ENCODE results near the gene PAPLN. TPM values are rescaled to one million over a fixed set of nuclear protein-coding genes. Genes with fewer than 3 reads are reported as not detected.

Gene PAPLN
- total and polyA plus RNA-seq, 9 of the 15 experiments (the other 6 are each of a cell fraction or from before 2014, with no cell fraction given), result 0.43 to 3.5 (median 1.7) TPM

DNA sequence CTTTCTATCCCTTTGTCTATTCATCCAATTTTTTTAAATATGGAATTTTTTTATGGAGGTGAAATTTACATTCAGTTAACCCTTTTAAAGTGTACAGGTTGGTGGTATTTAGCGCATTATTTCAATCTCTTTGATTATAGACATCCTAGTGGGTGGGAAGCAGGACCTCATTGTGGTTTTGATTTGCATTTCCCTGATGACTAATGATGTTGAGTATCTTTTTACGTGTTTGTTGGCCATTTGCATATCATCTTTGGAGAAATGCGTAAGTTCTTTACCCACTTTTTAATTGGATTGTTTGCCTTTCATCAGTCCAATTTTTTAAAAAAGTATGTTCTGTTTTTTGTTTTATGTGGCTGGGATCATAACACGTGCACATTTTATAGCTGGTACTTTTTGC lies 20.8 kb downstream of the PAPLN start:
- Histone ChIP-seq H3K9ac (ENCODE audit: insufficient read depth in 1 of 2, low read depth in 2 of 2, low read length in 2 of 2) (no peak overlapping the region), H3K9me3 (replicated peaks; ENCODE audit: control insufficient read depth, insufficient read depth, low read depth, low read length) (no peaks in the 10 kb centered on the region), H3K27me3 (ENCODE audit: control insufficient read depth in 2 of 2, insufficient read depth in 2 of 2, low read length in 2 of 2) (no peaks in the 10 kb centered on the region), H4K20me1 (replicated peaks; ENCODE audit: control insufficient read depth, insufficient read depth, low read length) (no peaks in the 10 kb centered on the region), H3K79me2 (ENCODE audit: control insufficient read depth, insufficient read depth, low read length) (no peaks in the 10 kb centered on the region), H3K36me3 (ENCODE audit: control insufficient read depth, insufficient read depth, low read length) (no peaks in the 10 kb centered on the region), H3K9me1 (ENCODE audit: control insufficient read depth, insufficient read depth, low read length) (no peaks in the 10 kb centered on the region), H3K27ac (ENCODE audit: extremely low read depth, low read depth, low read length) (no peak overlapping the region), H3K4me2 (ENCODE audit: insufficient read depth, low read length) (no peak overlapping the region), H2AFZ (ENCODE audit: low read depth, low read length) (no peak overlapping the region), H3K4me3 (no peak overlapping the region), H3K4me1 (replicated peaks in 1 of 2; ENCODE audit: control insufficient read depth in 2 of 2, insufficient read depth in 2 of 2, low read length in 2 of 2) (peaks cover 0 to 18% of the 10 kb centered on the region in 2 experiments; a peak in 2 of 5 replicates)
- BruUV-seq (replicated peaks), result no TSS peak
- ChIA-PET CTCF (ENCODE audit: low intra/inter-chr PET ratio) (no interaction called here), POLR2A (no interaction called here)
- TF ChIP-seq DACH1 (IDR thresholded peaks at IDR 0.05; ENCODE audit: partially characterized antibody) (no peak), MCM7 (IDR thresholded peaks at IDR 0.05) (no peak), ZNF408 (CRISPR knock-in tag; IDR thresholded peaks at IDR 0.05; ENCODE audit: low read depth) (no peak), ILF3 (IDR thresholded peaks at IDR 0.05; ENCODE audit: borderline replicate concordance) (no peak), ELF2 (CRISPR knock-in tag; IDR thresholded peaks at IDR 0.05) (no peak), ZFX (CRISPR knock-in tag; IDR thresholded peaks at IDR 0.05) (no peak), ETV6 (IDR thresholded peaks at IDR 0.05; ENCODE audit: borderline replicate concordance in 1 of 2, low read depth in 2 of 2, low read length in 1 of 2) (no peak), ETV6 (CRISPR knock-in tag; IDR thresholded peaks at IDR 0.05; ENCODE audit: borderline replicate concordance) (no peak), TCF7 (IDR thresholded peaks at IDR 0.05; ENCODE audit: borderline replicate concordance) (no peak), HMG20A (CRISPR knock-in tag; conservative IDR thresholded peaks at IDR 0.05) (no peak), BRCA1 (IDR thresholded peaks at IDR 0.05) (no peak), BRCA1 (CRISPR knock-in tag; IDR thresholded peaks at IDR 0.05) (no peak), RBM17 (IDR thresholded peaks at IDR 0.05; ENCODE audit: borderline replicate concordance, low read depth, low read length) (no peak), SLC30A9 (CRISPR knock-in tag; IDR thresholded peaks at IDR 0.05) (no peak), CBFB (CRISPR knock-in tag; IDR thresholded peaks at IDR 0.05) (no peak)
- TF ChIP-seq, protein P1, sequence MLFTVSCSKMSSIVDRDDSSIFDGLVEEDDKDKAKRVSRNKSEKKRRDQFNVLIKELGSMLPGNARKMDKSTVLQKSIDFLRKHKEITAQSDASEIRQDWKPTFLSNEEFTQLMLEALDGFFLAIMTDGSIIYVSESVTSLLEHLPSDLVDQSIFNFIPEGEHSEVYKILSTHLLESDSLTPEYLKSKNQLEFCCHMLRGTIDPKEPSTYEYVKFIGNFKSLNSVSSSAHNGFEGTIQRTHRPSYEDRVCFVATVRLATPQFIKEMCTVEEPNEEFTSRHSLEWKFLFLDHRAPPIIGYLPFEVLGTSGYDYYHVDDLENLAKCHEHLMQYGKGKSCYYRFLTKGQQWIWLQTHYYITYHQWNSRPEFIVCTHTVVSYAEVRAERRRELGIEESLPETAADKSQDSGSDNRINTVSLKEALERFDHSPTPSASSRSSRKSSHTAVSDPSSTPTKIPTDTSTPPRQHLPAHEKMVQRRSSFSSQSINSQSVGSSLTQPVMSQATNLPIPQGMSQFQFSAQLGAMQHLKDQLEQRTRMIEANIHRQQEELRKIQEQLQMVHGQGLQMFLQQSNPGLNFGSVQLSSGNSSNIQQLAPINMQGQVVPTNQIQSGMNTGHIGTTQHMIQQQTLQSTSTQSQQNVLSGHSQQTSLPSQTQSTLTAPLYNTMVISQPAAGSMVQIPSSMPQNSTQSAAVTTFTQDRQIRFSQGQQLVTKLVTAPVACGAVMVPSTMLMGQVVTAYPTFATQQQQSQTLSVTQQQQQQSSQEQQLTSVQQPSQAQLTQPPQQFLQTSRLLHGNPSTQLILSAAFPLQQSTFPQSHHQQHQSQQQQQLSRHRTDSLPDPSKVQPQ (CRISPR knock-in tag; IDR thresholded peaks at IDR 0.05; ENCODE audit: borderline replicate concordance), result no peak
- TF ChIP-seq, protein P2, sequence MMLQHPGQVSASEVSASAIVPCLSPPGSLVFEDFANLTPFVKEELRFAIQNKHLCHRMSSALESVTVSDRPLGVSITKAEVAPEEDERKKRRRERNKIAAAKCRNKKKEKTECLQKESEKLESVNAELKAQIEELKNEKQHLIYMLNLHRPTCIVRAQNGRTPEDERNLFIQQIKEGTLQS (IDR thresholded peaks at IDR 0.05), result no peak
- TF ChIP-seq, protein P2 (CRISPR knock-in tag; conservative IDR thresholded peaks at IDR 0.05), result no peak
- TF ChIP-seq, protein P3, sequence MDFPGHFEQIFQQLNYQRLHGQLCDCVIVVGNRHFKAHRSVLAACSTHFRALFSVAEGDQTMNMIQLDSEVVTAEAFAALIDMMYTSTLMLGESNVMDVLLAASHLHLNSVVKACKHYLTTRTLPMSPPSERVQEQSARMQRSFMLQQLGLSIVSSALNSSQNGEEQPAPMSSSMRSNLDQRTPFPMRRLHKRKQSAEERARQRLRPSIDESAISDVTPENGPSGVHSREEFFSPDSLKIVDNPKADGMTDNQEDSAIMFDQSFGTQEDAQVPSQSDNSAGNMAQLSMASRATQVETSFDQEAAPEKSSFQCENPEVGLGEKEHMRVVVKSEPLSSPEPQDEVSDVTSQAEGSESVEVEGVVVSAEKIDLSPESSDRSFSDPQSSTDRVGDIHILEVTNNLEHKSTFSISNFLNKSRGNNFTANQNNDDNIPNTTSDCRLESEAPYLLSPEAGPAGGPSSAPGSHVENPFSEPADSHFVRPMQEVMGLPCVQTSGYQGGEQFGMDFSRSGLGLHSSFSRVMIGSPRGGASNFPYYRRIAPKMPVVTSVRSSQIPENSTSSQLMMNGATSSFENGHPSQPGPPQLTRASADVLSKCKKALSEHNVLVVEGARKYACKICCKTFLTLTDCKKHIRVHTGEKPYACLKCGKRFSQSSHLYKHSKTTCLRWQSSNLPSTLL (IDR thresholded peaks at IDR 0.05), result no peak
- TF ChIP-seq, protein P4, sequence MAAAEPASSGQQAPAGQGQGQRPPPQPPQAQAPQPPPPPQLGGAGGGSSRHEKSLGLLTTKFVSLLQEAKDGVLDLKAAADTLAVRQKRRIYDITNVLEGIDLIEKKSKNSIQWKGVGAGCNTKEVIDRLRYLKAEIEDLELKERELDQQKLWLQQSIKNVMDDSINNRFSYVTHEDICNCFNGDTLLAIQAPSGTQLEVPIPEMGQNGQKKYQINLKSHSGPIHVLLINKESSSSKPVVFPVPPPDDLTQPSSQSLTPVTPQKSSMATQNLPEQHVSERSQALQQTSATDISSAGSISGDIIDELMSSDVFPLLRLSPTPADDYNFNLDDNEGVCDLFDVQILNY (CRISPR knock-in tag; IDR thresholded peaks at IDR 0.05), result no peak
- DNase-seq (ENCODE audit: extremely low read depth in 1 of 4, low spot score in 3 of 4) (no peak), FAIRE-seq (no peak), ATAC-seq (no peak)
- intact Hi-C loops (cut with micrococcal nuclease), result no loop called here
- in situ Hi-C loops (cut with MboI), result no loop called here
- 45% methylated on average over 4 of the region's 4 CpGs for WGBS (ENCODE audit: insufficient coverage, low coverage, missing lambda C conversion rate)
